ENCODE measurements around the gene SETD4.

DNA sequence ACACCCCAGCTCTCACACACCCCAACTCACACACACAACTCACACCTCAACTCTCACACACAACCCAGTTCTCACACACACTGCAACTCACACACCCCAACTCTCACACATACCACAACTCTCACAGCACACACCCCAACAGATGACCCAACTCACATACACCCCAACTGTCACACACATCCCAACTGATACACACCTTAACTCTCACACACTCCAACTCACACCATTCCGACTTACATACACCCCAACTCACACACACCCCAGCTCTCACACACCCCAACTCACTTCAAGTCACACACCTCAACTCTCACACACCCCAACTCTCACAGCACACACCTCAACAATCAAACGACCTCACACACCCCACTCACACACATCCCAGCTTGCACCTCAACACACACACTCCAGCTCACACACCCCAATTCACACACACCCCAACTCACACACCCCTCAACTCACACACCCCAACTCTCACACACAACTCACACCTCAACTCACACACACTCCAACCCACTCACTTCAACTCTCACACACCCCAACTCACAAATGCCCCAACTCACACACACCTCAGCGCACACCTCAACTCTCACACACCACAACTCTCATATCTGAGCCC lies 66.3 kb downstream of the SETD4 start:
- TF ChIP-seq, protein P1, sequence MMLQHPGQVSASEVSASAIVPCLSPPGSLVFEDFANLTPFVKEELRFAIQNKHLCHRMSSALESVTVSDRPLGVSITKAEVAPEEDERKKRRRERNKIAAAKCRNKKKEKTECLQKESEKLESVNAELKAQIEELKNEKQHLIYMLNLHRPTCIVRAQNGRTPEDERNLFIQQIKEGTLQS (IDR thresholded peaks at IDR 0.05; ENCODE audit: insufficient read depth, low read depth, low read length), result no peak
- TF ChIP-seq, protein P2, sequence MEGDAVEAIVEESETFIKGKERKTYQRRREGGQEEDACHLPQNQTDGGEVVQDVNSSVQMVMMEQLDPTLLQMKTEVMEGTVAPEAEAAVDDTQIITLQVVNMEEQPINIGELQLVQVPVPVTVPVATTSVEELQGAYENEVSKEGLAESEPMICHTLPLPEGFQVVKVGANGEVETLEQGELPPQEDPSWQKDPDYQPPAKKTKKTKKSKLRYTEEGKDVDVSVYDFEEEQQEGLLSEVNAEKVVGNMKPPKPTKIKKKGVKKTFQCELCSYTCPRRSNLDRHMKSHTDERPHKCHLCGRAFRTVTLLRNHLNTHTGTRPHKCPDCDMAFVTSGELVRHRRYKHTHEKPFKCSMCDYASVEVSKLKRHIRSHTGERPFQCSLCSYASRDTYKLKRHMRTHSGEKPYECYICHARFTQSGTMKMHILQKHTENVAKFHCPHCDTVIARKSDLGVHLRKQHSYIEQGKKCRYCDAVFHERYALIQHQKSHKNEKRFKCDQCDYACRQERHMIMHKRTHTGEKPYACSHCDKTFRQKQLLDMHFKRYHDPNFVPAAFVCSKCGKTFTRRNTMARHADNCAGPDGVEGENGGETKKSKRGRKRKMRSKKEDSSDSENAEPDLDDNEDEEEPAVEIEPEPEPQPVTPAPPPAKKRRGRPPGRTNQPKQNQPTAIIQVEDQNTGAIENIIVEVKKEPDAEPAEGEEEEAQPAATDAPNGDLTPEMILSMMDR (IDR thresholded peaks at IDR 0.05; ENCODE audit: control extremely low read depth in 1 of 3, insufficient read depth in 1 of 3, low read depth in 1 of 3, low read length in 3 of 3), result no peak
- no peak for TF ChIP-seq POLR2A (IDR thresholded peaks at IDR 0.05; ENCODE audit: control extremely low read depth in 1 of 2, low read depth in 2 of 2, low read length in 2 of 2)
- no peak for TF ChIP-seq TAF7 (optimal IDR thresholded peaks at IDR 0.05; ENCODE audit: borderline replicate concordance, low read depth, low read length)
- TF ChIP-seq TAF1 (IDR thresholded peaks at IDR 0.05; ENCODE audit: low read depth, low read length), result no peak
- no peak for TF ChIP-seq CHD2 (IDR thresholded peaks at IDR 0.05; ENCODE audit: low read length)
- no peak for TF ChIP-seq JUN (IDR thresholded peaks at IDR 0.05; ENCODE audit: low read depth, low read length)
